DMS79 treated with DMSO at 0.1 percent for 48 hours (cell line): Measurements from ENCODE around the gene GPR155.
"Not testable (repeated sequence)": the region's sequence is repeated elsewhere in the genome, so short reads cannot be mapped to it uniquely, and the experiment has no call there.

Source experiments
- DNase-seq: peaks from one replicate; lab custom pipeline; 2025; lab: John Stamatoyannopoulos, UW

Gene GPR155

GRCh38 chr2:174492963-174493431 lies 6.2 kb upstream of the GPR155 start:
- DNase-seq = no peak

DNA sequence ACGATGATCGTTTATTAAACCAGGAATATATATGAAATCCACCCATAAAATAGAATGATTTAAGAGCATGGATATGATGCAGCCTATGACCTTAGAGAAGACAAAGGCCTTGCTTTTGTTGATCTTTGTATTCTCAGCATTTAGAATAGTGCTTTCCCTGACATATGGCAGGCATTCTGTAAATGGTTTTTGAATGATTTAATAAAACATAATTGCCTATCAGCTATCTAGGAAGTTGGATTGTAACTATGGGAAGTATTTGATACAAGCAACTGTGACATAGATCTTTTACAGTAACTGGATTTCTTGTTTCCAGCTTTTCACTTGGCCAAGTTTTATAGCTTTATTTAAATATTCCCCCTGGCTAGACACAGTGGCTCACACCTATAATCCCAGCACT lies 5.1 kb upstream of the GPR155 start:
- DNase-seq = no peak

DNA sequence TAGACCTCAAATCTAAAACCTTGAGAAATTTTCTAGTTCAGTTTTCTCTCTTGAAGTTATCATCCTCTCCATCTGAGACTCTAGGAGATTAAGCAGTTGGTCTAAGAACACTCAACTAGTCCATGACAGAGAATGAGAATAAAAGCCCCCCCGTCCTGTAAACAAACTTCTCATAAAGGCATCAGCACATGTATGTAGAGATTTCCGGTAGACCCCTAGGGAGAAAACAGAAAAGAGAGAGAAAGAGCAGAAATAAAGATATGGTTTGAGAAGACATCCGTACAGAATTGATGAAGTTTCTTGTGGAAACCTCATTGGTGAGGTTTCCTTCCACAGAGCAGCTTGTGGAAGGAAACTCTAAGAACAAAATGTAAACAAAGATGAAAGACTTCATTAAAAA lies 3.2 kb upstream of the GPR155 start:
- DNase-seq = no peak

GRCh38 chr2:174489520-174489919 lies 2.7 kb upstream of the GPR155 start:
- DNase-seq = not testable (repeated sequence)

DNA sequence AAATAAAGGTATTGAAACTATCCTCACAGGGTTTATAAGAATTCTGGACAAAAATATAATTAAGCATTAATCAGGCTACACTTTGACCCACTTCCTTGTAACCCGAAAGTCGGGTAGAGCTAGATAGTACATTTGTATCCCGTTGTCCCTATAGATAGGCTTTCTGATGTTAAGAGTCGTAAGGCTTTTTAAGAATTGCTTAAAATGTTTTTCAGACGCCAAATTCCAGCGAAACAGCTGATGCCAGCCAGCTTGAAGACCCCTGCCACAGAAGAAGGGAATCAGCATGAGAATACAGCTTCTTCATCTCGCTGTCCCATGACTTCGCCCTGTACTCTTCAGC lies 962 bp upstream of the GPR155 start:
- peak; percentile 23 for DNase-seq

GRCh38 chr2:174487108-174487819 lies 435 bp upstream of the GPR155 start:
- DNase-seq = peak; percentile 90

DNA sequence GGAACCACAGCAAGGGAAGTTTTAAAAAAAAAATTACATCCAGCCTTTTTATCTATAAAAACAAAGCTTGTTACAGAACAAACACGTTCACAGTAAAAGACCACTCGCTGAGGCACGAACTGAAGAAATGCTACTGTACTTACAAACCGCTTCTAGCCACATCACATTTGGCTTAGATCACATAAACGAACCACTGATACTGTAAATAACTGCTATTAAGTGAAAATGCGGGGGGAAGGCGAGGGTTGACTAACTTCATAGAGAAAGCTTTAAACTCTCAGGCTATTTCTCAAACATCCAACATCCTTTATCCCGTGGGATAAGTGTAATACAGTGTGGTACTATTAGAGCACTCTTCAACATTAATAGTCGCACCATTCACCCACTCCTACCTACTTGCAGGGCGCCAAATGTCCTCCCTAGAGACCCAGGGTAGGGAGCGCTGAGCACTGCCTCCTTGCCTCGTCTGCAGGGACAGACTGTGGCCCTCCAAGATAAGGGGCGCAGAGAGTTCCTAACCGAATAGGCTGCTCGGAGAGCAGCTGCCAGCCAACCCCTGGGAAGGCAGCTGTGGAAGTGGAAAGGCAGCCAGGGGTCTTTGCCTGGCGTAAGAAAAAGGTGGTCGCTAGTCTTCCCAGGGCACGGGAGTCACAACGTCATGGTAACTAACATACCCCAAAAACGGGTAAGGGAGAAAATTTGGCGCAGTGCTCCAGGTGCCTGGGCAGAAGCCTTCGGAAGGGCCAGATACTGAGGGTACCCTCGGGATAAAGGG lies 854 bp downstream of the GPR155 start:
- peak; percentile 27 for DNase-seq

- DNase-seq = not testable (repeated sequence)
Observed at GRCh38 chr2:174485045-174485444, 1.8 kb downstream of the GPR155 start.

DNA sequence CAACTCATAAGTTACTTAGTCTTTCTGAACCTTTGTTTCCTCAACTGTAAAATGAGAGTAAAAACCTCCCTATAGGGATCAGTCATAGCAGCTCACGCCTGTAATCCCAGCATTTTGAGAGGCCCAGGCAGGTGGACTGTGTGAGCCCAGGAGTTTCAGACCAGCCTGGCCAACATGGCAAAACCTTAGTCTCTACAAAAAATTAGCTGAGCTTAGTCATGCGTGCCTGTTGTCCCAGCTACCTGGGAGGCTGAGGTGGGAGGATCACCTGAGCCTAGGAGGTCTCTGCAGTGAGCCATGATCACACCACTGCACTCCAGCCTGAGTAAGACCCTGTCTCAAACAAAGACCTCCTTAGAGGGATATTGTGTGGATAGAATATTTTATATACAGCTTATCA lies 2.3 kb downstream of the GPR155 start:
- no peak for DNase-seq

DNA sequence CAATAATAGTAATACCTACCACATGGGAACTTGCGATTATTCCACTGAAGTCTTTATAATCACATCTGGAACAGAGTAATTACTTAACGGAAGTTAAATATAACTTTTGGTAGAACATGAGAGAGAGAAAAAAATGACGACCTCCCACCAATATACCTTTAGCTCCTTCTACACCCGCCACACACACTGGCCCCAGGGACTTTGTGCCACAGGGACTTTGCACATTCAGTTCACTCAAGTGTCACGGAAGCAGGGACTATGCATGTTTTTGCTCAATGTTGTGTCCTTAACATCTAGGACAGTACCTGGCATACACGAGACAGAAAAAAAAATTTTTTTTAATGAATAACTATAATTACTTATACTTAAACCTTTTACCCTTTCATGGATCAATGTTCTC lies 4.0 kb downstream of the GPR155 start:
- no peak for DNase-seq

- DNase-seq = peak; percentile 6
Observed at GRCh38 chr2:174477759-174478158, 9.1 kb downstream of the GPR155 start.

DNA sequence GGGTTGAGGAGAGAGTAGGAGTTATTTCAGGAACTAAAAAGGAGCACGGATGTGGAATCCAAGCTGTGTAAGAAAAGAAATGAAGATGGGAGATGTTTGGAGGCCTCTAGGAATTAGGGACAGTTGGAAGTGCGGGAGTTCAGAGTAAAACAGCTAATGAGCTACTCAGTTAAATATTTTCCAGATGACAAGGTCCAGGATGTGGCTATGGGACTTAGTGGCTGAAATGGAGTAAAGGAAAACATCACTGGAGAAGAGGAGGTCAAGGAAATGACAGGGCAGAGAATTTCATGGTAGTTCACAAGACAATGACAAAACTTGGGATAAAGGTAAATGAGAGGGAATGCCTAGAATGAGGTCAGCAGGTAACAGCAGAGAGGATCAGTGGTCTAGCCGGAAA lies 13.0 kb downstream of the GPR155 start:
- no peak for DNase-seq

- no peak for DNase-seq
Observed at GRCh38 chr2:174465327-174465726, 21.5 kb downstream of the GPR155 start.

DNA sequence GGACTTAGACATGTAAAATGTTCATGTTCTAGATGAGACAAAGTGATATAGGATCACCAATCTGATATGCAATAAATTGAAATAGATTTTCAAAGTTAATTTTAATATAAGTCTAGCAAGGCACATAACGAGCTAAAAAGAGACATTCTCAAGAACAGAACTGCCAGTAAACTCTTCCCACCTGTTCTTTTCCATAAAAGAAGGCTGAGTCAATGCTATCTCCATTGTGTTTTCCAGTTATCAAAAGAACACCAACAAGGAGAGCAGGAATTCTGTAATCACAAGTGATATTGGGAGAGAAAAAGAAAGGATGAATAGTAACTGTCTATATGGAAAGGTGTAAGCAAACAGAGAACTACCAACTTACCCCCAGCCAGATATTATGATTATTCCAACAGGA lies 25.6 kb downstream of the GPR155 start:
- no peak for DNase-seq

DNA sequence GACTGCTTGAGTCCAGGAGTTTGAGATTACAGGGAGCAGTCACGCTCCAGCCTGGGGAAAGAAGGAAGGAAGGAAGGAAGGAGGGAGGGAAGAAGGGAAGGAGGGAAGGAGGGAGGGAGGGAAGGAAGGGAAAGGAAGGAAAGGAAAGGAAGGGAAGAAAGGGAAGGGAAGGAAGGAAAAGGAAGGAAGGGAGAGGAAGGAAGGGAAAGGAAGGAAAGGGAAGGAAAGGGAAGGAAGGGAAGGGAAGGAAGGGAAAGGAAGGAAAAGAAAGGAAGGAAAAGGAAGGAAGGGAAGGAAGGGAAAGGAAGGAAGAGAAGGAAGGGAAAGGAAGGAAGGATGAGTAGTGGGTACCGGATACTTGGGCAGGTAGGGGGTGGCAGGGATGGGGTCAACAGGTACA lies 32.3 kb downstream of the GPR155 start:
- no peak for DNase-seq

GRCh38 chr2:174450021-174450816 lies 36.6 kb downstream of the GPR155 start:
- DNase-seq = no peak

DNA sequence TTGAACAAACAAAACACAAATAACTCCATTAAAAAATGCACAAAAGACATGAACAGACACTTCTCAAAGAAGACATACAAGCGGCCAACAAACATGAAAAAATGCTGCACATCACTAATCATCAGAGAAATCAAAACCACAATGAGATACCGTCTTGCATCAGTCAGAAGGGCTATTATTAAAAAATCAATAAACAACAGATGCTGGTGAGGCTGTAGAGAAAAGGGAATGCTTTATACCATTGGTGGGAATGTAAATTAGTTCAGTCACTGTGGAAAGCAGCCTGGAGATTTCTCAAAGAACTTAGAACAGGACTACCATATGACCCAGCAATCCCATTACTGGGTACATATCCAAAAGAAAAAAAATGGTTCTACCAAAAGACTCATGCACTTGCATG lies 37.8 kb downstream of the GPR155 start:
- DNase-seq = no peak

GRCh38 chr2:174446531-174446930 lies 40.3 kb downstream of the GPR155 start:
- no peak for DNase-seq

GRCh38 chr2:174445248-174445647 lies 41.6 kb downstream of the GPR155 start:
- no peak for DNase-seq

DNA sequence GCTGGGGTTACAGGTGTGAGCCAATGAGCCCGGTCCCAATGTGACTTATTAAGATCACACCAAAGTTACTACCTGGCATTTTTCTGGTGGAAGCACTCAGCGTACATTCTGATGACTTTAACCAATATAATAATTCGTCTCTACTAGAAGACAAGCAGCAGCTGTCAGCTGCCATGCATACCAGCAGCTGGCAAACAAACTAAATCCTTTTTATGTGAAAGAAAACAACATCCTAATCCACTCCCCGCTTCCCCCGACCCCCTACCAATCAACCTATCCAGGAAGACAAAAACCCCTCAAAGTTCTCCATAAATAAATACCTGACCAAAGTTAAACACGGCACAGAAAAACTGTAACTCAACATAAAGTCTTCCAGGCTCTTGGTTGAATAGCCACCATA lies 42.1 kb downstream of the GPR155 start:
- no peak for DNase-seq

DNA sequence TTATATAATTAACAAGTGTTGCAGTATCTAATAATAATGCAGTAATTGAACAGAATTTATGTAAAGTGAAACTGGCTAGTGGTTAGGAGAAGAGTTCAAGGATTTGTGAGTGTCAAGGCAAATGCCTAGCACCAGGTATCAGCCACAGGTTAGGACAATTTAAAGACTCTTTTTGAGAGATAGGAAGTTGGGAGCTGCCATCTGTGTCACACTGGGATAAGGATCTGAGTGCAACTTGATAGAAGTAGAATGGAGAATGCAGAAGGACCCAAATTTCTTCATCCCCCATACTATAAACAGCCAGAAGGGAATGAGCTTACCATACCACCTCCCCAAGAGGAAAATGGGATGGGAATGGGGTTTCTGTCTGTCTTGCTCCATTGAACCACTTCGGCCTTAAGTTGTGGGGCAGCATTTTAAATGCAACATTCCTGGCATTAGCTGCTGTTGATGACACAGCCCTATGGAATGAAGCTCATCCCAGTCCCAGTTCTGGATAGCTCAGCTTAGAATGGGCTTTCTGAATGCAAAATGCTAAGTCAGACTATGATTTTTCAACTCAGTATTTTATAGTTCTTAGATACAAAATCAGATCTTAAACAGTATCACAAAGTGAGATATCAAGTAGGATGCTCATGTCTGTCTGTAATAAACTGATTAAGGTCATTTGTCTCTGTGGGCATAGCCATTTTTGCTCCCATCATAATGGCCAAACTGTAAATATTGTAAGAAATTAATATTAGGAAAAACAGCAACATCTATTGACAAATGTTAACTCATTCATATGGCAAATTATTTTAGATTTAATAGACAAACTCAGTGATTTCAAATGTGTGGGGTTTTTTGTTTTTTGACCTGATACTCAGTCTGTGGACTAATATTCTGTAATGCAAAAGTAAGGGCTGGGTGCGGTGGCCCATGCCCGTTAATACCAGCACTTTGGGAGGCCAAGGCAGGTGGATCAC lies 44.0 kb downstream of the GPR155 start:
- no peak for DNase-seq

DNA sequence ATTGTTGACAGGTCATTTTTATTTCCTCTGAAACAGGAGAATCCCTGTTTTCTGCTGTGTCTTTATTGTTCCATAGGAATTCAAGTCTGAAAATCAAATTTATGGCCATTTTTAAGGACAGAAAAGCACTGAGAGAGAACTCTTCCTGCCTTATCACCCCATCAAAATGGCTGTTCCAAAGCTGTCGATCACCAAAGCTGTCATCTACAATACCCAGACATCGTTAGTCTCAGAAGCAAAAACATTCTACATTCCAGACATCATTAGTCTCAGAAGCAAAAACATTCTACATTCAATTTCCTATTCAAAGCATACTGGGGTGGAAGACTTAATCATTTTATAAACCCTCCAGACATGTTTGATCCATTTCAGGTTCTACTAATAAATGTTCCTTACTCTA lies 46.9 kb downstream of the GPR155 start:
- DNase-seq = no peak
